GM18526 (cell line): Measurements from ENCODE around the gene FGF18.

Experiments used
- POLR2A ChIP-seq: IDR thresholded peaks from 3 replicates; pipeline ENCODE4 v1.6.1; 2011; ENCODE audit not compliant: insufficient read length; ENCODE audit errors: extremely low read depth

The FGF18 gene

DNA sequence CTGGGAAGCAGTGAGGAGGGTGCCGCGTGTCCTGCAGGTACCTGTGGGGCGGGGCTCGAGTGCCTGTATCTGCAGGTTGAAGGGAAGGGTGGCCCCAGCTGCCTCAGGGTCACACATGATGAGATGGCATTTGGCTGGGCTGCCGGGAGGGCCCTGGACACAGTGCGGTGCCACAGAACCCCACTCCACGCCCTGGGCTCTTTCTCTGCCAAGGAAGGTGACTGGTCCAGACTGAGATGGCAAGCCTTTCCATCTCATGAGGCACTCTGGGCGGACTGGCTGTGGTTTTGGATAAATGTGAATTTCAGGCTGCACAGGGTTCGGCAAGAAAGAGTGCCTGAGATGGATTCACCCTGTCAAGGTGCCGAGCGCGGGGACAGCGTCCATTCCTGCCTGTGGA, 69.4 kb downstream of the FGF18 start:
- TF ChIP-seq POLR2A, result no peak

DNA sequence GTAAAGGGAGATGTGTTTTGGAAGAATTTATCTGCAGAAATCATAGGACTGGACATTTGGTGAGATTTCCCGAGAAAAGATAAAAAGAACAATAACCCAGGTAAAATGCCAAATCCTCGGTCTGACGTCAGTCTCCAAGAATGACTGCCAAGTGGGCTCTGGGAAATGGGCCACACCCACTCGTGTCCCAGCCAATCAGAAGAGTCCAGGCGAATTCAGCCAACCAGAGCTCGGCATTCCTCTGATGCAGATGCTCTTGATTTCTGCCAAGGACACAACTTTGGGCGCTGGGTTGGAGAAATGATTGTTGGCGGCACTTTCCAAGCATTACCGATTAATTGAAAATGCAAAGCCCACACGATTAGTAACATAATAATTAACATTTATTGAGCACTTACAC, 73.3 kb downstream of the FGF18 start:
- TF ChIP-seq POLR2A, result no peak

GRCh38 chr5:171493646-171494393, 74.4 kb downstream of the FGF18 start:
- no peak for TF ChIP-seq POLR2A

DNA sequence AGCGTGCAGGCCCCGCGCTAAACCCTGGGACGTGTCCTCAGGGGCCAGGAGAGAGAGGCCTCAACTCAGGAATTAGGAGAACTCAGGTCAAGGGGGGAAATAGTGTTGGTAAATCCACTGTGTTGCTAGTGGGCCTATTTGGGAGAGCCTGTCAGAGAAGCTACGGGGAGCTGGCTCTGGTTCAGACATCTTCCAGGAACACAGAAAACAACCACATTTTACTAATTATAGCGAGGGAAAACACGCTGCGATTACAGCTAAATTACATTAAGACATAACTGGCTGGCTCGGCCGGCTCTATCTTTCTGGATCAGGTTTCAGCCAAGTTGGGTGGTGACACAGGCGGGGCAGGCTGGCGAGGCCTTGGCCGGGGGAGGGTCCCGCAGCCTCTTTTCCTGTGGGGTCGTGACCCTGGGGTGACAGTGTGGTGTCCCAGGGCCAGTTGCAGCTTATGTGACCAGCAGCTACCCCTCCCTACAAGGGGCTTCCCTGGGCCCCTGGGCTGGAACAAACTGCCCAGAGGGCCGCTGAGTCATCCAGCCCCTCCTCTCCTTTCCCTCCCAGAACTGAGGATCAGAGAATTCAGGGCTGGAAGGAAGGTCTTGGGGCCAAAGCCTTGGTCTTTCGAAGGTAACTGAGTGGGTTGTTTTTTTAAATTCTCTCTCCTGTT, 75.1 kb downstream of the FGF18 start:
- TF ChIP-seq POLR2A, result no peak

DNA sequence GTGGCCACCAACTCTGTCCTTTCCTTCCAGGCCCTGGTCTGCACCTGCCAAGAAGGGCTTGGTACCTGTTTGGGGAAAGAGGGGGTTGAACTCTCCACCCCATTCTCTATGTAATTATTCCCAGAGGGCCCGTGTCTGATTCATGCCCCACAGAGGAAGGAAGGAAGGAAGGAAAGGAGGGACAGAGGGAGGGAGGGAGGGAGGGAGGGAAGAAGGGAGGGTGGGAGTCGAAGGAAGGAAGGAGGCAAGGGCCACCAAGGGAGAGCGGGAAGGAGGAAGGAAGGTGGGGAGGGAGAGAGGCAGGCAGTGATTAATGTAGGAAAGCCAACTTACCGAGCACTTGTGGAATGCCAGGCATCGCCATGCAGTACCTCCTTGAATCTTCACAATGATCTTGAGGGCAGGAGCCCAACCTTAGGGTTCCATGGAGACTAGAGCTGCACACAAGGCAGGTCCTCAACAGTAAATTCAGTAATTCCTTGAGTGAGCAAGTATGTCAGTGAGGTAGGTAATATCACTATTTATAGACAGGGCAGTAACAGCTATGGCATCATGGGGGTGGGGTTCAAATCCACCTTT, 75.8 kb downstream of the FGF18 start:
- no peak for TF ChIP-seq POLR2A

GRCh38 chr5:171496456-171496855, 77.0 kb downstream of the FGF18 start:
- no peak for TF ChIP-seq POLR2A

GRCh38 chr5:171498166-171498565, 78.7 kb downstream of the FGF18 start:
- no peak for TF ChIP-seq POLR2A

- TF ChIP-seq POLR2A, result no peak
These were observed 80.2 kb downstream of the FGF18 start for GRCh38 chr5:171499611-171500010.

GRCh38 chr5:171505473-171506043, 86.1 kb downstream of the FGF18 start:
- no peak for TF ChIP-seq POLR2A

DNA sequence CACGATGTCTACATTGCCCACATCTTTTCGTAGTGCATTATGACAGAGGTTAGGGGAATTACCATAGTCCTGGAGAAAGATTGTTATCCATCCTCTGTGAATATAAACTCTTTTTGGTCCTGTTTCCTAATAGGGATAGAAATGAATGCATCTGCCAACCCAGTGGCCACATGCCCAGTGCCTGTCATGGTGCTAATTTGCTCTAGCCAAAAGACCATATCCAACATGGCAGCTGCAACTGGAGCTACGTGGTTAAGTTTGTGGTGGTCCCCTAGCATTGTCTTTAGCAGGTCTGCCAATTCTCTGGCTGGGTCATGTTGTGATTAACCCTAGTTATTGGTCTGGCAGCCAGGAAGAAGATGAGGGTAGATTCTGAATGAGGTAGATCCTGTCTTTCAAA, 87.5 kb downstream of the FGF18 start:
- no peak for TF ChIP-seq POLR2A
